ENCODE measurements around the gene HYAL1. TPM values are rescaled to one million over a fixed set of nuclear protein-coding genes. Genes with fewer than 3 reads are reported as not detected.

The HYAL1 gene
- total and polyA plus RNA-seq, 7 donors: 2.4 to 15.1 (median 4.6) TPM

DNA sequence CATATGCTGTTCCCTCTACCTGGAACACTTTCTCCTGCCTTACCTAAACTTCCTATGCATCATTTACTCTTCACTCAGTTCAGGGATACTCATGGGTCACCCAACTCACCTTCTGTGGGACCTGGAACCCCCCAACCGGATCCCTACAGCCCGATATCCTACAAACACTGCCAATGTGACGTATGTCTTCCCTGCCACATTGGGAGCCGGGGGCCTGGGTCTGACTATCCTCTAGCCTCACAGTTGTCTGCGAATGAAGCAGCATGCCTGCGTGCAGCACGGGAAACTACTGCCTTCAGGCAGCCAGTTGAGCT is 46.8 kb upstream of the HYAL1 start:
- 15 to 18% methylated on average over 7 of the region's 7 CpGs for WGBS, 2 donors
- peak overlapping the region; percentile 57 to 91 (median 82) for H3K4me3 ChIP-seq
- intact Hi-C loops (cut with DNase I): loop anchor here (10.0 kb wide), 1 partner anchor 1045 kb away; the partner anchor contains the start of gene RBM15B
- no peak for TF ChIP-seq POLR2AphosphoS5 (IDR thresholded peaks at IDR 0.05)
- TF ChIP-seq POLR2A (IDR thresholded peaks at IDR 0.05): no peak
- TF ChIP-seq EP300 (IDR thresholded peaks at IDR 0.05): no peak
- TF ChIP-seq CTCF (IDR thresholded peaks at IDR 0.05): no peak
- H3K27ac ChIP-seq: peak overlapping the region; percentile 86 to 96 (median 92)
- no peaks in the 10 kb centered on the region for H3K27me3 ChIP-seq
- H3K36me3 ChIP-seq: peaks cover 14 to 40% (median 29%) of the 10 kb centered on the region in 4 donors
- H3K4me1 ChIP-seq: peaks cover 0 to 39% (median 32%) of the 10 kb centered on the region in 4 donors
- H3K9me3 ChIP-seq: no peaks in the 10 kb centered on the region
- DNase-seq: no peak

- TF ChIP-seq EP300 (IDR thresholded peaks at IDR 0.05) (no peak), POLR2A (IDR thresholded peaks at IDR 0.05) (no peak), CTCF (IDR thresholded peaks at IDR 0.05) (peak in 2 of 4 experiments; percentile 40 to 56), POLR2AphosphoS5 (IDR thresholded peaks at IDR 0.05) (no peak)
- peaks cover 0 to 14% (median 9%) of the 10 kb centered on the region in 4 donors for H3K36me3 ChIP-seq
- peak overlapping the region in 2 of 4 donors; percentile 39 to 54 for H3K27ac ChIP-seq
- 26 to 27% methylated on average over 14 of the region's 14 CpGs for WGBS, 2 donors
- no peaks in the 10 kb centered on the region for H3K27me3 ChIP-seq
- no peak overlapping the region for H3K4me3 ChIP-seq
- H3K9me3 ChIP-seq: no peaks in the 10 kb centered on the region
- H3K4me1 ChIP-seq: peaks cover 0 to 40% (median 36%) of the 10 kb centered on the region in 4 donors
- peak; percentile 83 for DNase-seq
- intact Hi-C loops (cut with DNase I): loop anchor here (1.0 to 5.0 kb wide), 2 partner anchors 195 to 265 kb away; partner anchors contain the start of gene CISH
Observed at GRCh38 chr3:50347187-50347813, 43.9 kb upstream of the HYAL1 start.

DNA sequence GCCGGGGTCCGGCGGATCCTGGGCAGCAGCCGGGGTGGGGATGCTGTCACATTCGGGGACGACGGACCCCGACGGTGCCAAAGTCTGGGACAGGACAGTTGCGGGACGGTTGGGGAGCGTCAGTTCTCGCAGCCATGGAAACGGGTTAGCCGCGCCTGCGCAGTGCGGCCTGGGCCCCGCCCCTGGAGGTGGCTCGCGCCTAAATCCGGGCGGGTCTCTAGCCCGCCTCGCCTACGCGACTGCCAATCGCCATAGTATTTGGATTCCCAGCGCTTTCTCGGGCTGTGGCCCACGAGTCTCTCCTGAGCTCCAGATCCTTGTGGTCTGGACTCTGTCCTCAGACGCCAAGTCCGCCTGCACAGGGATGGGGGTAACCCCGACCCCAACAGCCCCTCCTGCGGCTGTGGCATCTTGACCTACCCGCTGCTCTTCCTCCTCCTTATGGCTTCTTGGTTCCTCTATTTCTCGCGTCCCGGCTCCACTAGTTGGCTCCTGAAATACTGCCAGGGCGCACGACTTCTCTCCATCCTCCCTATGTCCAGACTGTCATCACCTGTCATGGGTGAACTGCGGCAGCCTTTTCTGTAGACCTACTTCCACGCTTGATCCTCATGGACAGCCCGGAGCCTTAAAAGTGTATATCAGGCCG is 42.3 kb upstream of the HYAL1 start, which contains the start of gene ZMYND10:
Gene ZMYND10, minus strand, starts transcription at position 147 of the 649 bp plus-strand sequence. CDS start 153 bp downstream, outside the sequence.
- Histone ChIP-seq H3K27me3 (no peaks in the 10 kb centered on the region), H3K4me1 (peaks cover 0 to 41% (median 36%) of the 10 kb centered on the region in 4 donors), H3K36me3 (peaks cover 0 to 14% (median 9%) of the 10 kb centered on the region in 4 donors), H3K9me3 (no peaks in the 10 kb centered on the region), H3K4me3 (peak within 1 kb of the TSS in 3 of 4 donors; percentile 28 to 43 (median 41)), H3K27ac (peak within 1 kb of the TSS in 1 of 4 donors; percentile 12)
- intact Hi-C loops (cut with DNase I): loop anchor here (5.0 kb wide), 1 partner anchor 267 kb away; the partner anchor contains the start of gene CISH
- 7 to 11% methylated on average over 45 of the region's 45 CpGs for WGBS, 2 donors
- peak; percentile 82 for DNase-seq
- TF ChIP-seq CTCF (IDR thresholded peaks at IDR 0.05): no peak
- no peak for TF ChIP-seq EP300 (IDR thresholded peaks at IDR 0.05)
- no peak for TF ChIP-seq POLR2AphosphoS5 (IDR thresholded peaks at IDR 0.05)
- TF ChIP-seq POLR2A (IDR thresholded peaks at IDR 0.05): no peak

GRCh38 chr3:50345008-50345407 is 41.6 kb upstream of the HYAL1 start:
- TF ChIP-seq POLR2A (IDR thresholded peaks at IDR 0.05) (no peak), POLR2AphosphoS5 (IDR thresholded peaks at IDR 0.05) (no peak)
- no peaks in the 10 kb centered on the region for H3K9me3 ChIP-seq
- peaks cover 0 to 14% (median 9%) of the 10 kb centered on the region in 4 donors for H3K36me3 ChIP-seq
- peak overlapping the region in 2 of 4 donors; percentile 41 to 43 for H3K4me3 ChIP-seq
- intact Hi-C loops (cut with DNase I): loop anchor here (5.0 kb wide), 1 partner anchor 267 kb away; the partner anchor contains the start of gene CISH
- H3K27me3 ChIP-seq: no peaks in the 10 kb centered on the region
- WGBS, 2 donors: 77 to 86% methylated on average over 8 of the region's 8 CpGs
- peaks cover 0 to 42% (median 41%) of the 10 kb centered on the region in 4 donors for H3K4me1 ChIP-seq
- H3K27ac ChIP-seq: peak overlapping the region in 1 of 4 donors; percentile 12
- no peak for DNase-seq
